Tibial artery (tissue), 4 donors: ENCODE data around the gene PPA2.

Experiments
- DNase-seq, 2 donors: peaks; one replicate each; pipeline ENCODE4 v3.0.0-alpha.2; 2019
- H3K27ac ChIP-seq, 2 donors: fragments of 200-600 bp; sonication (generic) in 1 of 2; 1 replicate in 1 of 2; 2 replicates in 1 of 2; pipeline ENCODE4 v1.5.1; 2018 to 2019; ENCODE audit warnings: mild to moderate bottlenecking in 1 of 2
- H3K27me3 ChIP-seq, 2 donors: fragments of 200-600 bp; sonication (generic) in 1 of 2; one replicate each; pipeline versions ENCODE4 v1.5.1 to v1.6.0; 2016 to 2019
- H3K36me3 ChIP-seq, 3 donors: fragments of 200-600 bp; sonication (generic) in 2 of 3; one replicate each; pipeline ENCODE4 v1.5.1; 2016 to 2019; ENCODE audit warnings: mild to moderate bottlenecking in 2 of 3
- H3K4me1 ChIP-seq, 4 donors: fragments of 200-600 bp; sonication (generic) in 2 of 4; 1 replicate in 3 of 4; 2 replicates in 1 of 4; pipeline ENCODE4 v1.5.1; 2016 to 2019
- H3K4me3 ChIP-seq, 2 donors: fragments of 200-600 bp; sonication (generic) in 1 of 2; 1 replicate in 1 of 2; 2 replicates in 1 of 2; pipeline ENCODE4 v1.5.1; 2018 to 2019; ENCODE audit warnings: mild to moderate bottlenecking in 2 of 2
- H3K9me3 ChIP-seq, 3 donors: fragments of 200-600 bp; sonication (generic) in 1 of 3; one replicate each; pipeline ENCODE4 v1.5.1; 2016 to 2019
- CTCF ChIP-seq, 2 experiments: fragments of 200-600 bp in 1 of 2; fragments of 450-650 bp in 1 of 2; IDR thresholded peaks; one replicate each; pipeline ENCODE4 v1.5.1; 2017 to 2019; ENCODE audit warnings: antibody characterized with exemption in 2 of 2, mild to moderate bottlenecking in 1 of 2, moderate library complexity in 1 of 2
- intact Hi-C: fragments of 100-400 bp; cut with DNase I; formaldehyde crosslinking; loops from one replicate; pipeline ENCODE4 v1.15.0; 2023; ENCODE audit warnings: low total_unique reads

The PPA2 gene

GRCh38 chr4:105458001-105458400, 15.9 kb downstream of the PPA2 start:
- H3K36me3 ChIP-seq = peaks cover 0 to 8% (median 0%) of the 10 kb centered on the region in 3 donors
- TF ChIP-seq CTCF (IDR thresholded peaks at IDR 0.05) = no peak
- peak overlapping the region in 1 of 2 donors; percentile 6 for H3K27ac ChIP-seq
- no peaks in the 10 kb centered on the region for H3K27me3 ChIP-seq
- DNase-seq = no peak
- no peaks in the 10 kb centered on the region for H3K9me3 ChIP-seq
- H3K4me1 ChIP-seq = peaks cover 0 to 14% (median 0%) of the 10 kb centered on the region in 4 donors
- intact Hi-C loops = no loop called here
- H3K4me3 ChIP-seq = no peak overlapping the region

GRCh38 chr4:105455998-105456397, 17.9 kb downstream of the PPA2 start:
- DNase-seq = no peak
- Histone ChIP-seq H3K4me3 (no peak overlapping the region), H3K27me3 (no peaks in the 10 kb centered on the region), H3K36me3 (peaks cover 0 to 22% (median 10%) of the 10 kb centered on the region in 3 donors), H3K9me3 (no peaks in the 10 kb centered on the region), H3K27ac (no peak overlapping the region), H3K4me1 (peaks cover 0 to 14% (median 0%) of the 10 kb centered on the region in 4 donors)
- intact Hi-C loops = no loop called here
- no peak for TF ChIP-seq CTCF (IDR thresholded peaks at IDR 0.05)

GRCh38 chr4:105455182-105455581, 18.7 kb downstream of the PPA2 start:
- intact Hi-C loops = no loop called here
- TF ChIP-seq CTCF (IDR thresholded peaks at IDR 0.05) = no peak

GRCh38 chr4:105453550-105454205, 20.2 kb downstream of the PPA2 start:
- Histone ChIP-seq H3K9me3 (no peaks in the 10 kb centered on the region), H3K27me3 (no peaks in the 10 kb centered on the region), H3K4me3 (no peak overlapping the region), H3K36me3 (peaks cover 0 to 25% (median 10%) of the 10 kb centered on the region in 3 donors), H3K27ac (no peak overlapping the region), H3K4me1 (peaks cover 0 to 14% (median 0%) of the 10 kb centered on the region in 4 donors)
- TF ChIP-seq CTCF (IDR thresholded peaks at IDR 0.05) = no peak
- intact Hi-C loops = no loop called here
- no peak for DNase-seq

More at GRCh38 chr4:105455182-105455581, 18.7 kb downstream of the PPA2 start:
- Histone ChIP-seq H3K4me1 (peaks cover 0 to 14% (median 0%) of the 10 kb centered on the region in 4 donors), H3K27me3 (no peaks in the 10 kb centered on the region), H3K27ac (no peak overlapping the region), H3K9me3 (no peaks in the 10 kb centered on the region), H3K4me3 (no peak overlapping the region), H3K36me3 (peaks cover 0 to 25% (median 10%) of the 10 kb centered on the region in 3 donors)
- no peak for DNase-seq

GRCh38 chr4:105451346-105451745, 22.5 kb downstream of the PPA2 start:
- Histone ChIP-seq H3K36me3 (peaks cover 0 to 28% (median 16%) of the 10 kb centered on the region in 3 donors), H3K9me3 (no peaks in the 10 kb centered on the region), H3K4me3 (no peak overlapping the region), H3K27me3 (no peaks in the 10 kb centered on the region), H3K27ac (no peak overlapping the region), H3K4me1 (no peaks in the 10 kb centered on the region)
- intact Hi-C loops = no loop called here
- no peak for TF ChIP-seq CTCF (IDR thresholded peaks at IDR 0.05)
- no peak for DNase-seq
